ENCODE data around the gene FIG4. TPM values are rescaled to one million over a fixed set of nuclear protein-coding genes. Genes with fewer than 3 reads are reported as not detected.

The FIG4 gene
- total RNA-seq, 8 experiments from 2014 or later, result 5.2 to 25.1 (median 18.7) TPM

- 0 to 100% (median 85%) methylated on average over 1 to 4 of the region's 4 CpGs; no CpG with 5 or more reads in 1 of the 10 experiments for WGBS, 10 experiments
- peaks cover 8 to 11% of the 10 kb centered on the region in 2 donors for H3K4me1 ChIP-seq (replicated peaks in 1 of 2)
- H3K27ac ChIP-seq, result no peak overlapping the region
- no peak for ATAC-seq (replicated peaks in 6 of 8)
- no peak overlapping the region for H3K4me3 ChIP-seq
- in situ Hi-C loops (cut with MboI; ENCODE audit: low pct_unique_long_range_greater_than_20kb in 2 of 9, low sequenced_read_pairs in 9 of 9, unreplicated experiment in 9 of 9), result no loop called here
Measured at GRCh38 chr6:109874621-109875020, 183.5 kb downstream of the FIG4 start.

Other genes starting within 250 kb of the FIG4 start
- gene MICAL1, start 235.5 kb upstream of the FIG4 start, total RNA-seq, result 10 to 100 TPM; 17.7 to 45.4 (median 29.8) TPM
- gene ZBTB24, start 208.1 kb upstream of the FIG4 start, total RNA-seq, result 10 to 100 TPM in 2 of 8 experiments, 1 to 10 TPM in 6; 5.1 to 17.4 (median 7.9) TPM
- 10 to 100 TPM in 5 of 8 experiments, 1 to 10 TPM in 3; 7.0 to 18.1 (median 13.3) TPM for gene AK9, start 94 bp upstream of the FIG4 start, total RNA-seq

Measured in motor neuron (in vitro differentiated cells).